Thyroid gland (tissue), 4 donors: ENCODE measurements around the gene ADAMTS7. TPM values are rescaled to one million over a fixed set of nuclear protein-coding genes. Genes with fewer than 3 reads are reported as not detected.
"Not testable (repeated sequence)": the region's sequence is repeated elsewhere in the genome, so short reads cannot be mapped to it uniquely, and the experiment has no call there.

ENCODE experiments used
- DNase-seq, 2 donors: peaks; one replicate each; pipeline ENCODE4 v3.0.0-alpha.2; 2019
- H3K27ac ChIP-seq, 3 donors: fragments of 200-600 bp; sonication (generic); 1 replicate in 2 of 3; 2 replicates in 1 of 3; pipeline ENCODE4 v1.5.1; 2016 to 2019; ENCODE audit warnings: mild to moderate bottlenecking in 1 of 3, moderate library complexity in 1 of 3
- H3K27me3 ChIP-seq: fragments of 200-600 bp; sonication (generic); one replicate; pipeline ENCODE4 v1.5.1; 2019
- H3K36me3 ChIP-seq, 2 donors: fragments of 200-600 bp; sonication (generic); one replicate each; pipeline ENCODE4 v1.5.1; 2016 to 2019
- H3K4me1 ChIP-seq, 2 donors: fragments of 200-600 bp; sonication (generic); one replicate each; pipeline ENCODE4 v1.5.1; 2017 to 2019
- H3K4me3 ChIP-seq, 3 donors: fragments of 200-600 bp; sonication (generic); replicated peaks in 1 of 3; 1 replicate in 2 of 3; 2 replicates in 1 of 3; pipeline ENCODE4 v1.5.1; 2016; ENCODE audit warnings: mild to moderate bottlenecking in 1 of 3
- H3K9me3 ChIP-seq: fragments of 200-600 bp; sonication (generic); one replicate; pipeline ENCODE4 v1.5.1; 2017
- POLR2A ChIP-seq, 2 donors: fragments of 450-650 bp; IDR thresholded peaks; one replicate each; pipeline ENCODE4 v1.6.1; 2017; ENCODE audit warnings: antibody characterized with exemption in 2 of 2, mild to moderate bottlenecking in 2 of 2, moderate library complexity in 1 of 2
- WGBS, 2 donors: methylation state at CpG; one replicate each; pipeline ENCODE4 v1.1.5; 2017; 5-methylcytosine and 5-hydroxymethylcytosine counted together
- intact Hi-C: fragments of 100-400 bp; cut with DNase I; formaldehyde crosslinking; loops from one replicate; pipeline ENCODE4 v1.15.1; 2023
- total RNA-seq, 4 donors: library from RNA; depleted of rRNA; stranded (reverse); fragments of >200 nt; gene quantifications; one replicate each; pipeline ENCODE4 v1.2.3, GENCODE V29; 2016
- TF ChIP-seq, protein P1 (sequence below), 6 experiments: fragments of 200-600 bp in 3 of 6; fragments of 450-650 bp in 3 of 6; sonication (generic) in 3 of 6; IDR thresholded peaks; one replicate each; pipeline ENCODE4 v1.5.1; 2016 to 2019; ENCODE audit warnings: antibody characterized with exemption in 6 of 6, mild to moderate bottlenecking in 2 of 6, inconsistent platforms in 1 of 6, moderate library complexity in 1 of 6

The ADAMTS7 gene
- total RNA-seq, 4 donors from 2014 or later: 0.68 to 2.5 (median 1.8) TPM

- Histone ChIP-seq H3K27ac (no peak overlapping the region), H3K36me3 (no peaks in the 10 kb centered on the region), H3K27me3 (no peaks in the 10 kb centered on the region), H3K9me3 (no peaks in the 10 kb centered on the region), H3K4me1 (no peaks in the 10 kb centered on the region), H3K4me3 (no peak overlapping the region)
- DNase-seq: no peak
- WGBS, 2 donors: 67 to 70% methylated on average over 5 of the region's 5 CpGs
- intact Hi-C loops: no loop called here
- no peak for TF ChIP-seq POLR2A (IDR thresholded peaks at IDR 0.05)
- TF ChIP-seq, protein P1, sequence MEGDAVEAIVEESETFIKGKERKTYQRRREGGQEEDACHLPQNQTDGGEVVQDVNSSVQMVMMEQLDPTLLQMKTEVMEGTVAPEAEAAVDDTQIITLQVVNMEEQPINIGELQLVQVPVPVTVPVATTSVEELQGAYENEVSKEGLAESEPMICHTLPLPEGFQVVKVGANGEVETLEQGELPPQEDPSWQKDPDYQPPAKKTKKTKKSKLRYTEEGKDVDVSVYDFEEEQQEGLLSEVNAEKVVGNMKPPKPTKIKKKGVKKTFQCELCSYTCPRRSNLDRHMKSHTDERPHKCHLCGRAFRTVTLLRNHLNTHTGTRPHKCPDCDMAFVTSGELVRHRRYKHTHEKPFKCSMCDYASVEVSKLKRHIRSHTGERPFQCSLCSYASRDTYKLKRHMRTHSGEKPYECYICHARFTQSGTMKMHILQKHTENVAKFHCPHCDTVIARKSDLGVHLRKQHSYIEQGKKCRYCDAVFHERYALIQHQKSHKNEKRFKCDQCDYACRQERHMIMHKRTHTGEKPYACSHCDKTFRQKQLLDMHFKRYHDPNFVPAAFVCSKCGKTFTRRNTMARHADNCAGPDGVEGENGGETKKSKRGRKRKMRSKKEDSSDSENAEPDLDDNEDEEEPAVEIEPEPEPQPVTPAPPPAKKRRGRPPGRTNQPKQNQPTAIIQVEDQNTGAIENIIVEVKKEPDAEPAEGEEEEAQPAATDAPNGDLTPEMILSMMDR (IDR thresholded peaks at IDR 0.05): no peak
Observed at GRCh38 chr15:78727561-78727960, 83.7 kb downstream of the ADAMTS7 start.

DNA sequence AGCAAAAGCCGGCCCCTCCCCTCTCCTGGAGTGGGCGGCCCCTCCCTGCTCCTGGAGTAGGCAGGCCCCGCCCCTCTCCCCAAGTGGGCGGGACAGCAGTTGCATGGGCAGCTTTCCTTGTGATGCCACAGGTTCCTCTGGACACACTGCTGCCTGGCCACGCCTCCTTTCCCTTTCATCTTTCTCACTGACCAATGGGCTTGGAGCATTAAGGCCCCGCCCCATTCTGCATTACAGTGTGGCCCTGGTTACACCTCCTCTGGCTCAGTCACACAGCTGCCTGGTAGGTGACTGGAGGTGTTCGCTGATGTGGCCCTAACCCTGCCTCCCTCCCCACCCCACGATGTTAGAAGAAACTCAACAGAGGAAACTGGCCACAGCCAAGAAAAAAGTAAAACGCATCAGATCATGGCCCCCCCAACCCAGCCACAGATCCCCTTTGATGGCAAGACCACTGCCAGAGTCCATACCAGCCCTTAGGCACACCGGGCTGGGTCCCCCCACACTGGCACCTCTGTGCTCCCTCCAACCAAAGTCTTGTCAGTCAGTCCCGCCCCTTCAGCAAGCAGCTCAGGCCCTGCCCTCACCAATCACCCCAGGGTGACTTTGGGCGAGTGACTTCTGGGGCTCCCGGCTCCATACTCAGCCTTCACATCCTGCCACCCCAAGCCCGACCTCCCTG, 84.3 kb downstream of the ADAMTS7 start:
- intact Hi-C loops: no loop called here

DNA sequence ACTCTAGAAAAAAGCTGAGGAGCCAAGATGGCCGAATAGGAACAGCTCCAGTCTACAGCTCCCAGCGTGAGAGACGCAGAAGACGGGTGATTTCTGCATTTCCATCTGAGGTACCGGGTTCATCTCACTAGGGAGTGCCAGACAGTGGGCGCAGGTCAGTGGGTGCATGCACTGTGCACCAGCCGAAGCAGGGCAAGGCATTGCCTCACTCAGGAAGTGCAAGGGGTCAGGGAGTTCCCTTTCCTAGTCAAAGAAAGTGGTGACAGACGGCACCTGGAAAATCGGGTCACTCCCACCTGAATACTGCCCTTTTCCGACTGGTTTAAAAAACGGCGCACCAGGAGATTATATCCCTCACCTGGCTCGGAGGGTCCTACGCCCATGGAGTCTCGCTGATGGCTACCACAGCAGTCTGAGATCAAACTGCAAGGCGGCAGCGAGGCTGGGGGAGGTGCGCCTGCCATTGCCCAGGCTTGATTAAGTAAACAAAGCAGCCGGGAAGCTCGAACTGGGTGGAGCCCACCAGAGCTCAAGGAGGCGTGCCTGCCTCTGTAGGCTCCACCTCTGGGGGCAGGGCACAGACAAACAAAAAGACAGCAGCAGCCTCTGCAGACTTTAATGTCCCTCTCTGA, 91.3 kb downstream of the ADAMTS7 start:
- H3K9me3 ChIP-seq, H3K27me3 ChIP-seq, H3K4me3 ChIP-seq, intact Hi-C loops, DNase-seq, H3K36me3 ChIP-seq, H3K27ac ChIP-seq, H3K4me1 ChIP-seq: not testable (repeated sequence)
- WGBS, 2 donors: 71 to 73% methylated on average over 19 to 21 of the region's 21 CpGs

More for the DNA sequence above, 84.3 kb downstream of the ADAMTS7 start:
- Histone ChIP-seq H3K36me3 (no peaks in the 10 kb centered on the region), H3K27ac (no peak overlapping the region), H3K9me3 (no peaks in the 10 kb centered on the region), H3K4me3 (no peak overlapping the region), H3K4me1 (no peaks in the 10 kb centered on the region), H3K27me3 (no peaks in the 10 kb centered on the region)
- 89 to 92% methylated on average over 12 to 13 of the region's 14 CpGs for WGBS, 2 donors
- no peak for DNase-seq
- no peak for TF ChIP-seq POLR2A (IDR thresholded peaks at IDR 0.05)
- TF ChIP-seq, protein P1 (IDR thresholded peaks at IDR 0.05): no peak

GRCh38 chr15:78718837-78719236, 92.4 kb downstream of the ADAMTS7 start:
- Histone ChIP-seq H3K9me3 (no peaks in the 10 kb centered on the region), H3K4me1 (no peaks in the 10 kb centered on the region), H3K27ac (no peak overlapping the region), H3K27me3 (no peaks in the 10 kb centered on the region), H3K4me3 (no peak overlapping the region), H3K36me3 (no peaks in the 10 kb centered on the region)
- WGBS, 2 donors: 75 to 84% methylated on average over 2 of the region's 2 CpGs
- TF ChIP-seq, protein P1 (IDR thresholded peaks at IDR 0.05): no peak
- TF ChIP-seq POLR2A (IDR thresholded peaks at IDR 0.05): no peak
- no peak for DNase-seq
- intact Hi-C loops: no loop called here

GRCh38 chr15:78717956-78718656, 93.2 kb downstream of the ADAMTS7 start:
- Histone ChIP-seq H3K27me3 (no peaks in the 10 kb centered on the region), H3K4me3 (no peak overlapping the region), H3K36me3 (no peaks in the 10 kb centered on the region), H3K9me3 (no peaks in the 10 kb centered on the region), H3K27ac (no peak overlapping the region), H3K4me1 (no peaks in the 10 kb centered on the region)
- TF ChIP-seq, protein P1 (IDR thresholded peaks at IDR 0.05): no peak
- TF ChIP-seq POLR2A (IDR thresholded peaks at IDR 0.05): no peak
- WGBS, 2 donors: 89 to 96% methylated on average over 2 of the region's 2 CpGs
- no peak for DNase-seq
- intact Hi-C loops: no loop called here
